ENCODE measurements around the gene PAFAH1B2. TPM values are rescaled to one million over a fixed set of nuclear protein-coding genes. Genes with fewer than 3 reads are reported as not detected.
A peak's percentile ranks its signal among the peaks of the same experiment; 100 is the strongest.

Gene PAFAH1B2
- total and polyA plus RNA-seq, 4 donors, result 22.2 to 73.1 (median 47.3) TPM

- H3K9ac ChIP-seq (ENCODE audit: insufficient read depth in 1 of 2, low read length in 2 of 2), result no peak overlapping the region
- no peaks in the 10 kb centered on the region for H3K9me3 ChIP-seq (ENCODE audit: control insufficient read depth in 4 of 4, insufficient read depth in 3 of 4, low read length in 3 of 4)
- WGBS, 2 donors, result 75 to 85% methylated on average over 15 to 17 of the region's 17 CpGs
Observed at GRCh38 chr11:117197516-117198456, 53.7 kb downstream of the PAFAH1B2 start.

GRCh38 chr11:117198613-117199012 lies 54.5 kb downstream of the PAFAH1B2 start:
- ATAC-seq (ENCODE audit: insufficient read depth, low FRiP score), result no peak
- TF ChIP-seq CTCF (IDR thresholded peaks at IDR 0.05; ENCODE audit: control extremely low read depth, extremely low read depth), result no peak
- 76 to 80% methylated on average over 4 of the region's 4 CpGs for WGBS, 2 donors
- H3K36me3 ChIP-seq (ENCODE audit: control insufficient read depth in 4 of 4, insufficient read depth in 4 of 4, low read length in 4 of 4), result peaks cover 0 to 23% (median 2%) of the 10 kb centered on the region in 4 donors
- peaks cover 0 to 17% (median 0%) of the 10 kb centered on the region in 5 donors for H3K4me1 ChIP-seq (ENCODE audit: control insufficient read depth in 5 of 5, insufficient read depth in 5 of 5, low read length in 5 of 5)
- H3K9ac ChIP-seq (ENCODE audit: insufficient read depth in 1 of 2, low read length in 2 of 2), result no peak overlapping the region
- peak overlapping the region in 1 of 2 donors; percentile 83 for H3K27ac ChIP-seq (ENCODE audit: low read depth in 1 of 2, low read length in 1 of 2)
- no peak overlapping the region for H3K4me3 ChIP-seq
- no peak for DNase-seq
- no peaks in the 10 kb centered on the region for H3K9me3 ChIP-seq (ENCODE audit: control insufficient read depth in 4 of 4, insufficient read depth in 3 of 4, low read length in 3 of 4)
- H3K27me3 ChIP-seq (ENCODE audit: control insufficient read depth in 3 of 3, insufficient read depth in 3 of 3, low read length in 2 of 3), result no peaks in the 10 kb centered on the region

More at GRCh38 chr11:117197516-117198456, 53.7 kb downstream of the PAFAH1B2 start:
- TF ChIP-seq CTCF (IDR thresholded peaks at IDR 0.05; ENCODE audit: control extremely low read depth, extremely low read depth), result no peak
- Histone ChIP-seq H3K27ac (ENCODE audit: low read depth in 1 of 2, low read length in 1 of 2) (peak overlapping the region in 1 of 2 donors; percentile 83), H3K4me3 (no peak overlapping the region), H3K4me1 (ENCODE audit: control insufficient read depth in 5 of 5, insufficient read depth in 5 of 5, low read length in 5 of 5) (peaks cover 0 to 15% (median 0%) of the 10 kb centered on the region in 5 donors), H3K36me3 (ENCODE audit: control insufficient read depth in 4 of 4, insufficient read depth in 4 of 4, low read length in 4 of 4) (peaks cover 0 to 22% (median 2%) of the 10 kb centered on the region in 4 donors), H3K27me3 (ENCODE audit: control insufficient read depth in 3 of 3, insufficient read depth in 3 of 3, low read length in 2 of 3) (no peaks in the 10 kb centered on the region)
- DNase-seq, result no peak
- ATAC-seq (ENCODE audit: insufficient read depth, low FRiP score), result no peak

GRCh38 chr11:117199053-117199915 lies 55.2 kb downstream of the PAFAH1B2 start, which contains the start of gene TAGLN:
Gene TAGLN (plus strand): TSS chr11:117199370. CDS start chr11:117203014, 3,644 bp downstream.
- Histone ChIP-seq H3K4me1 (ENCODE audit: control insufficient read depth in 5 of 5, insufficient read depth in 5 of 5, low read length in 5 of 5) (peaks cover 0 to 17% (median 0%) of the 10 kb centered on the region in 5 donors), H3K27me3 (ENCODE audit: control insufficient read depth in 3 of 3, insufficient read depth in 3 of 3, low read length in 2 of 3) (no peaks in the 10 kb centered on the region)
- WGBS, 2 donors, result 37 to 43% methylated on average over 34 of the region's 34 CpGs

More at GRCh38 chr11:117199053-117199915, 55.2 kb downstream of the PAFAH1B2 start, which contains the start of gene TAGLN:
- H3K9ac ChIP-seq (ENCODE audit: insufficient read depth in 1 of 2, low read length in 2 of 2), result no peak within 1 kb of the TSS
- DNase-seq (peak; percentile 63 to 77 (median 75)), ATAC-seq (ENCODE audit: insufficient read depth, low FRiP score) (peak; percentile 58)
- peaks cover 0 to 25% (median 2%) of the 10 kb centered on the region in 4 donors for H3K36me3 ChIP-seq (ENCODE audit: control insufficient read depth in 4 of 4, insufficient read depth in 4 of 4, low read length in 4 of 4)
- H3K9me3 ChIP-seq (ENCODE audit: control insufficient read depth in 4 of 4, insufficient read depth in 3 of 4, low read length in 3 of 4), result no peaks in the 10 kb centered on the region
- H3K4me3 ChIP-seq, result peak within 1 kb of the TSS; percentile 29
- H3K27ac ChIP-seq (ENCODE audit: low read depth in 1 of 2, low read length in 1 of 2), result peak within 1 kb of the TSS; percentile 14 to 83
- no peak for TF ChIP-seq CTCF (IDR thresholded peaks at IDR 0.05; ENCODE audit: control extremely low read depth, extremely low read depth)
